GM18508 (cell line): ENCODE data around the gene MFF.
"Not testable (repeated sequence)": the region's sequence is repeated elsewhere in the genome, so short reads cannot be mapped to it uniquely, and the experiment has no call there.

Source experiments
- ATAC-seq: cut with Tn5 transposase; IDR thresholded peaks from one replicate; pipeline ENCODE4 v1.9.1; 2021; ENCODE audit warnings: moderate number of reproducible peaks; ENCODE audit not compliant: insufficient read depth, unreplicated experiment

The MFF gene

GRCh38 chr2:227374158-227374557 is 49.1 kb downstream of the MFF start:
- no peak for ATAC-seq

- ATAC-seq = no peak
Observed at GRCh38 chr2:227376656-227377396, 51.8 kb downstream of the MFF start.

GRCh38 chr2:227377467-227378351 is 52.7 kb downstream of the MFF start:
- no peak for ATAC-seq

- no peak for ATAC-seq
Observed at GRCh38 chr2:227378371-227378782, 53.3 kb downstream of the MFF start.

GRCh38 chr2:227379095-227379494 is 54.0 kb downstream of the MFF start, which contains the start of gene TM4SF20:
TM4SF20 (minus strand) TSS chr2:227379306; CDS start chr2:227379268, 38 bp downstream.
- no peak for ATAC-seq

GRCh38 chr2:227382241-227382835 is 57.3 kb downstream of the MFF start:
- ATAC-seq = not testable (repeated sequence)

- no peak for ATAC-seq
Observed at GRCh38 chr2:227383686-227384085, 58.6 kb downstream of the MFF start.

GRCh38 chr2:227386630-227387029 is 61.6 kb downstream of the MFF start:
- ATAC-seq = no peak

GRCh38 chr2:227387583-227387982 is 62.5 kb downstream of the MFF start, which contains the start of gene SCYGR1:
SCYGR1 (minus strand) TSS chr2:227387949; CDS start chr2:227387949, 0 bp downstream.
- ATAC-seq = not testable (repeated sequence)

- no peak for ATAC-seq
Observed at GRCh38 chr2:227388537-227389011, 63.5 kb downstream of the MFF start.

GRCh38 chr2:227389231-227389630 is 64.2 kb downstream of the MFF start:
- ATAC-seq = no peak

GRCh38 chr2:227389661-227390060 is 64.6 kb downstream of the MFF start:
- ATAC-seq = no peak

- ATAC-seq = no peak
Observed at GRCh38 chr2:227390468-227391256, 65.6 kb downstream of the MFF start.

- ATAC-seq = no peak
Observed at GRCh38 chr2:227394401-227394800, 69.3 kb downstream of the MFF start.

- ATAC-seq = no peak
Observed at GRCh38 chr2:227395556-227395955, 70.5 kb downstream of the MFF start.

- no peak for ATAC-seq
Observed at GRCh38 chr2:227397562-227397961, 72.5 kb downstream of the MFF start.

GRCh38 chr2:227398684-227399670 is 73.9 kb downstream of the MFF start:
- no peak for ATAC-seq

GRCh38 chr2:227401550-227401949 is 76.5 kb downstream of the MFF start:
- ATAC-seq = no peak

GRCh38 chr2:227402321-227402720 is 77.3 kb downstream of the MFF start:
- ATAC-seq = no peak
